GM13977 (cell line): ENCODE data around the gene ANKRD49.
A peak's percentile ranks its signal among the peaks of the same experiment; 100 is the strongest.

Experiments
- DNase-seq: peaks from one replicate; pipeline ENCODE4 v3.0.0; 2012; ENCODE audit warnings: low spot score
- in situ Hi-C: fragments of 300-500 bp; cut with MboI; formaldehyde crosslinking; loops from one replicate; pipeline ENCODE4 v1.12.0; 2022; ENCODE audit warnings: low sequenced_read_pairs, low pct_unique_long_range_greater_than_20kb, mixed read lengths, inconsistent platforms; ENCODE audit not compliant: unreplicated experiment
- TF ChIP-seq, protein P1 (sequence below): IDR thresholded peaks from 2 replicates; pipeline ENCODE4 v1.5.1; 2012; ENCODE audit warnings: mild to moderate bottlenecking, control low read depth; ENCODE audit not compliant: insufficient read depth; ENCODE audit errors: extremely low read depth, missing control alignments

ANKRD49 gene

DNA sequence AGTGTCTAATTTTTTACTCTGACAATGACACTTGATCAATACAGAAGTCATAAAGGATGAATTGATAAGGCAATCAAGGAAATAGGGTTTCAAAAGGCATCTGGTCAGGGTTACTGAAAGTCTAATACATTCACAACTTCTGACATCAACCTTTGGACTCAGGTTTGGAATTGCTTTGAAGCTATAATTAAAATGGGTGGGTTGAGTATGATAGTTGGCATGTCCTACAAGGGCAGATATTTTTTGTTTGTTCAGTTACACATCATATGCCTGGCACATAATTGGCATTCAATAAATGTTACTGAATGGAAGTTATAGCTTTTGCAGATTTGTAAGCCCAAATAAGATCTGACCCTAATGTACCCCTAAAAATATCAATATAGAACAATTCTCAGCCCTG is 42.6 kb downstream of the ANKRD49 start:
- DNase-seq = no peak
- in situ Hi-C loops = no loop called here
- TF ChIP-seq, protein P1, sequence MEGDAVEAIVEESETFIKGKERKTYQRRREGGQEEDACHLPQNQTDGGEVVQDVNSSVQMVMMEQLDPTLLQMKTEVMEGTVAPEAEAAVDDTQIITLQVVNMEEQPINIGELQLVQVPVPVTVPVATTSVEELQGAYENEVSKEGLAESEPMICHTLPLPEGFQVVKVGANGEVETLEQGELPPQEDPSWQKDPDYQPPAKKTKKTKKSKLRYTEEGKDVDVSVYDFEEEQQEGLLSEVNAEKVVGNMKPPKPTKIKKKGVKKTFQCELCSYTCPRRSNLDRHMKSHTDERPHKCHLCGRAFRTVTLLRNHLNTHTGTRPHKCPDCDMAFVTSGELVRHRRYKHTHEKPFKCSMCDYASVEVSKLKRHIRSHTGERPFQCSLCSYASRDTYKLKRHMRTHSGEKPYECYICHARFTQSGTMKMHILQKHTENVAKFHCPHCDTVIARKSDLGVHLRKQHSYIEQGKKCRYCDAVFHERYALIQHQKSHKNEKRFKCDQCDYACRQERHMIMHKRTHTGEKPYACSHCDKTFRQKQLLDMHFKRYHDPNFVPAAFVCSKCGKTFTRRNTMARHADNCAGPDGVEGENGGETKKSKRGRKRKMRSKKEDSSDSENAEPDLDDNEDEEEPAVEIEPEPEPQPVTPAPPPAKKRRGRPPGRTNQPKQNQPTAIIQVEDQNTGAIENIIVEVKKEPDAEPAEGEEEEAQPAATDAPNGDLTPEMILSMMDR = no peak

DNA sequence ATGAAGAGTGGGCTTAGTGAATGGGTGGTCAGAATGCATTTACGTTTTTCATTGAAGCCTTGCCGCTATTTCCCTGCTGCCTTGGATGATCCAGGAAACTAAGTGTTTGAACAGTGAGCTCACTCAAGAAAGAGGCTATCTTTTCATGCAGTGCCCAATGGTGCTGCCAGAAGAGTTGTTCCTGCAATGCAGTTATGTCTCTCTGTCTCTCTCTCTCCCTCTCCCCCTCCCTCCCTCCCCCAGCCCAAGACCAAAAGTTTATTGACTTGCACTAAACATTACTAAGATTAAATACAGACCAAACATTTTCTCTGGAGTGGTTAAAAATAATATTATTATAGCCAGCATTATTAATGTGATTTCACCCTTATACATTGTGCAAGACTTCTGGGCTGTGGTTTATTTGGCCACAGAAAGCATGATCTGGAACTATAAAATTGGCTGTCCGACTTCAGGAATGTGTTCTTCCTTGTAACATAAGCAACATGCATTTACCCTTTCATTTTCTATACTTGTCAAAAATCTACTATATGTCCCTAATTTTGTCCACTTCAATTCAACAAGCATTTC is 43.3 kb downstream of the ANKRD49 start:
- TF ChIP-seq, protein P1 = no peak
- no peak for DNase-seq
- in situ Hi-C loops = no loop called here

DNA sequence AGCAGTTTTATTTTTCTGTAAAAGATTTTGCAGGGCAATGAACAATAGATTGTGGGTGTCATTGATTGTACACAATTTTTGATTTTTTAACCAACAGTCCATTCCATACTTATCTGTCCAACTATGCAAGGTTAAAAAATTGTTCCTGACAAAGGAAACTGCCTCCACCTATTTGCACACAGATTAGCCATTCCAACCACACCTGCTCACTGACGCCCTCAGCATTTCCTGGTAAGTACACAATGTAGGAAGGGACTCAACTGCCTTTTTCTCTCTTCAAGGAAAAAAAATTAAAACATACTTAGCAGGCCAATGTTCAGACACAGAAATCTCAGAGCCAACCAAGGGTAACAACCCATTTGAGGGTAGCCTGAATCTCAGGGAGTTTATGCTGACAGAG is 45.6 kb downstream of the ANKRD49 start:
- DNase-seq = no peak

DNA sequence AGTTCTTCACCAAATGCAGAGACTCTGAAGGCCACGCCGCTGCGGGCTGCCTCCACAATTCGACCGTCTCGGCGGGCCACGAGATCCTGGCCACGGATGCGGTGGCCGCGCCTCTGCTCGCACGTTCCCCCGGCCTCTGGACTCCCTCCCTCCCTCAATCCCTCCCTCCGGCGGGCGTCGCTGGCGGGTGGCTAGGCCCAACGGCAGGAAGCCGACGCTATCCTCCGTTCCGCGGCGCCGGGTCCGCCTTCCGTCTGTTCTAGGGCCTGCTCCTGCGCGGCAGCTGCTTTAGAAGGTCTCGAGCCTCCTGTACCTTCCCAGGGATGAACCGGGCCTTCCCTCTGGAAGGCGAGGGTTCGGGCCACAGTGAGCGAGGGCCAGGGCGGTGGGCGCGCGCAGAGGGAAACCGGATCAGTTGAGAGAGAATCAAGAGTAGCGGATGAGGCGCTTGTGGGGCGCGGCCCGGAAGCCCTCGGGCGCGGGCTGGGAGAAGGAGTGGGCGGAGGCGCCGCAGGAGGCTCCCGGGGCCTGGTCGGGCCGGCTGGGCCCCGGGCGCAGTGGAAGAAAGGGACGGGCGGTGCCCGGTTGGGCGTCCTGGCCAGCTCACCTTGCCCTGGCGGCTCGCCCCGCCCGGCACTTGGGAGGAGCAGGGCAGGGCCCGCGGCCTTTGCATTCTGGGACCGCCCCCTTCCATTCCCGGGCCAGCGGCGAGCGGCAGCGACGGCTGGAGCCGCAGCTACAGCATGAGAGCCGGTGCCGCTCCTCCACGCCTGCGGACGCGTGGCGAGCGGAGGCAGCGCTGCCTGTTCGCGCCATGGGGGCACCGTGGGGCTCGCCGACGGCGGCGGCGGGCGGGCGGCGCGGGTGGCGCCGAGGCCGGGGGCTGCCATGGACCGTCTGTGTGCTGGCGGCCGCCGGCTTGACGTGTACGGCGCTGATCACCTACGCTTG is 50.2 kb downstream of the ANKRD49 start, which contains the start of gene FUT4:
Gene FUT4 (plus strand): TSS at position 227 of the 951 bp plus-strand sequence. CDS start 213 bp downstream, at position 440.
- TF ChIP-seq, protein P1 = peak; percentile 18
- peak; percentile 88 for DNase-seq
- in situ Hi-C loops = no loop called here

More for the DNA sequence above, 45.6 kb downstream of the ANKRD49 start:
- in situ Hi-C loops = no loop called here
- TF ChIP-seq, protein P1 = no peak

DNA sequence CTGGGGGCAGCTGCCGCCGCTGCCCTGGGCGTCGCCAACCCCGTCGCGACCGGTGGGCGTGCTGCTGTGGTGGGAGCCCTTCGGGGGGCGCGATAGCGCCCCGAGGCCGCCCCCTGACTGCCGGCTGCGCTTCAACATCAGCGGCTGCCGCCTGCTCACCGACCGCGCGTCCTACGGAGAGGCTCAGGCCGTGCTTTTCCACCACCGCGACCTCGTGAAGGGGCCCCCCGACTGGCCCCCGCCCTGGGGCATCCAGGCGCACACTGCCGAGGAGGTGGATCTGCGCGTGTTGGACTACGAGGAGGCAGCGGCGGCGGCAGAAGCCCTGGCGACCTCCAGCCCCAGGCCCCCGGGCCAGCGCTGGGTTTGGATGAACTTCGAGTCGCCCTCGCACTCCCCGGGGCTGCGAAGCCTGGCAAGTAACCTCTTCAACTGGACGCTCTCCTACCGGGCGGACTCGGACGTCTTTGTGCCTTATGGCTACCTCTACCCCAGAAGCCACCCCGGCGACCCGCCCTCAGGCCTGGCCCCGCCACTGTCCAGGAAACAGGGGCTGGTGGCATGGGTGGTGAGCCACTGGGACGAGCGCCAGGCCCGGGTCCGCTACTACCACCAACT is 51.0 kb downstream of the ANKRD49 start:
- no peak for DNase-seq
- TF ChIP-seq, protein P1 = no peak
- in situ Hi-C loops = no loop called here
